ENCODE measurements around the gene NELL1.

NELL1 gene

GRCh38 chr11:21053466-21053865, 384.1 kb downstream of the NELL1 start:
- no peak overlapping the region for H3K4me3 ChIP-seq (ENCODE audit: low read depth, low read length)
- DNase-seq (ENCODE audit: low read depth): no peak
- TF ChIP-seq CTCF (IDR thresholded peaks at IDR 0.05; ENCODE audit: insufficient read depth, low read depth, low read length, missing control alignments): no peak

DNA sequence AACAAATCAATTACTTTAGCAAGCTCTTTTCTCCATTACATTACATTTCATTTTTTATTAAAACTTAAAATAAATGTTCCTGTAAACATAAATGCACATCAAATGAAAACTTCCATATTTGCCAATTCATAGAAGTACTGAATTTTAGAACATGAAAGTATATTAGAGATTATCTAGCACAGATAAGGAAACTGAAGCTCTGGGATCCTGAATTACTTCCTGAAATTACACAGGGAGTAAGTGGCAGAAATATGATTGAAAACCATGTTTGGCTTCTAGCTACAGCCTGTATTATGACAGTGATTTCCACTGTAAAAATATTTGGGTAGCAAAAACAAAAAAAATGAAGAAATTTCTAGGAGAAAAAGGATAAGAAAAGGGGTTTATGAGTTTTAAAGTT, 387.3 kb downstream of the NELL1 start:
- DNase-seq (ENCODE audit: low read depth): no peak
- TF ChIP-seq CTCF (IDR thresholded peaks at IDR 0.05; ENCODE audit: insufficient read depth, low read depth, low read length, missing control alignments): no peak
- no peak overlapping the region for H3K4me3 ChIP-seq (ENCODE audit: low read depth, low read length)

DNA sequence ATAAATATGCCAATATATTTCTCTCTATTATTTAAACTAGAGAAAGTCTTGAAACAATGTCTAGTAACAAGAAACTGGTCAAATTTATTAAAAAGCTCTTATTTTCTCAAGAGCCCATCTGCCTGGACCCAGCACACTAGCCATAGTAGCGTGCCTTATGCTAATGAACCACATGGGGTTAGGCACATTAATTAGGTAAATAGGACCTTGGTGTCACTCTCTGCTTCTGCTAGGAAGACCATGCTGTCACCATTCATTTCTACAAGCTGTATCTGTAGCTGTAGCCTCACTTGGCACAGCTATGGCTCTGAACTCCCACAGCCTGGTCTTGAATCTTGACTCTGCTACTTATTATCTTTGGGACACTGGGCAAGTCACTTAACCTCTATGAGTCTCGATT, 390.5 kb downstream of the NELL1 start:
- TF ChIP-seq CTCF (IDR thresholded peaks at IDR 0.05; ENCODE audit: insufficient read depth, low read depth, low read length, missing control alignments): no peak
- no peak for DNase-seq (ENCODE audit: low read depth)

DNA sequence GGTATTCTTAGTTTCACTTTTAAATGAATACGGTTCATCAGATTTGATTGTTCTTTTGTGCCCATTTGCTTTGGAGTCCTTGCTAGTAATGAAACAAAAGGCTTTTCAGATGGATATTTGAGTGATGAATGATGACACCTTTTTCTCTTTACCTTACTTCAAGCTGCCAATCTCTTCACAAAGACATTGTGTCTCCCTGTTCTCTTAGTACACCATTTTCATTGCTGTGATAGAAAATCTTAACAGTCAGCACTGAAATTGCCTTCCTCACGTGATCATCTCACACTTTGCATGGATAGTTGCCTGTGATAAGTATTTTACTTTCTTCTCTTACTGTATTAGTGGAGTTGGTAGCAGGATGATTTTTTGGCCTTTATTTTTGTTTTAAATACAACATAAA, 396.6 kb downstream of the NELL1 start:
- TF ChIP-seq CTCF (IDR thresholded peaks at IDR 0.05; ENCODE audit: insufficient read depth, low read depth, low read length, missing control alignments): no peak
- no peak for DNase-seq (ENCODE audit: low read depth)
- H3K4me3 ChIP-seq (ENCODE audit: low read depth, low read length): no peak overlapping the region

More for the DNA sequence above, 390.5 kb downstream of the NELL1 start:
- H3K4me3 ChIP-seq (ENCODE audit: low read depth, low read length): no peak overlapping the region

- no peak for TF ChIP-seq CTCF (IDR thresholded peaks at IDR 0.05; ENCODE audit: insufficient read depth, low read depth, low read length, missing control alignments)
- DNase-seq (ENCODE audit: low read depth): no peak
- no peak overlapping the region for H3K4me3 ChIP-seq (ENCODE audit: low read depth, low read length)
These were observed 399.5 kb downstream of the NELL1 start for GRCh38 chr11:21068886-21069285.

DNA sequence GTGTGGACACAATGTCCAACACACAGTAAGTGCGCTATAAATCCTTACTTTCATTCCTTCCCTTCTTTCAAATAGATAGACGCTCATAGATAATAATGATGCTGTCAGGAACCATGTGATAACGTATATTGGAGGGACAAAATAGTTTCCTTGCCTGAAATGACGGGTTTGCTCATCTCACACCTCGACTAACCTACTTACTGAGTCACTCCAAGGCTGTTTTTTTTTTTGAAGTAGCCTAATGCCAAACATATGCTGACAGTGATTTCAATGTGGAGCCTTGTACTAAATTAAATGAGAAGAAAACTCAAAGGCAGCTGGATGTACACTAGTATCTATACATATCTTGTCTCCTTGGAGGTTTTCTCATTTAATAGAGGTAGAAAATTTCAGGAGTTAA, 400.5 kb downstream of the NELL1 start:
- TF ChIP-seq CTCF (IDR thresholded peaks at IDR 0.05; ENCODE audit: insufficient read depth, low read depth, low read length, missing control alignments): no peak
- no peak overlapping the region for H3K4me3 ChIP-seq (ENCODE audit: low read depth, low read length)
- DNase-seq (ENCODE audit: low read depth): no peak

DNA sequence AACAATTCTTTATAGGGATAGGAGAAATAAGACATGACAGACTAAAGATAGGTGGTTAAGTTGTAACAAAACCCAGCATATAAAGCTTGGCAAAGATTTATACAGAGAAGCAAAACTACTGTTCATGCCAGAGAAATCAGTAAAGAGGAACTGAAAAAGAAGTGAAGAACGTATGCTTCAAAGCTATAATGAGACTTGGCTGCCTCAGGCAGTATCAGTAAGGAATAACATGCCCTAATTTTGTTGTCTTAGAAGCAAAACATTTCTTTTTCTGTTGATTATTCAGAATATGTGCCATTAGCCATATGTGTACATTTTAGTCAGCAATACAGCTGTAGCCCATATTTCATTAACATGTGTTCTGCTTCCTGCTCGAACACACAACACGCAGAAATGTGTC, 403.2 kb downstream of the NELL1 start:
- peak; percentile 4 for DNase-seq (ENCODE audit: low read depth)
- no peak for TF ChIP-seq CTCF (IDR thresholded peaks at IDR 0.05; ENCODE audit: insufficient read depth, low read depth, low read length, missing control alignments)

More for the DNA sequence above, 403.2 kb downstream of the NELL1 start:
- H3K4me3 ChIP-seq (ENCODE audit: low read depth, low read length): no peak overlapping the region

All from GM12865 (cell line).